CD14-positive monocyte (primary cell): ENCODE measurements around the gene NPFFR1. TPM values are rescaled to one million over a fixed set of nuclear protein-coding genes. Genes with fewer than 3 reads are reported as not detected.

ENCODE experiments used
- DNase-seq, 3 donors: peaks; one replicate each; pipeline ENCODE4 v3.0.0-alpha.2; 2011 to 2022
- H2AFZ ChIP-seq: 2 replicates; pipeline ENCODE4 v1.6.0; 2012; ENCODE audit warnings: mild to moderate bottlenecking, low read depth, low read length, inconsistent platforms; ENCODE audit not compliant: insufficient read depth, poor library complexity, severe bottlenecking
- H3K27ac ChIP-seq, 2 donors: 1 replicate in 1 of 2; 2 replicates in 1 of 2; pipeline ENCODE4 v1.5.1; 2012 to 2013; ENCODE audit warnings: low read length in 2 of 2, control low read depth in 1 of 2, inconsistent platforms in 1 of 2, low read depth in 1 of 2, mild to moderate bottlenecking in 1 of 2
- H3K27me3 ChIP-seq, 2 donors: one replicate each; pipeline versions ENCODE4 v1.6.0 to v1.6.1; 2011 to 2013; ENCODE audit warnings: low read length in 2 of 2; ENCODE audit not compliant: control insufficient read depth in 2 of 2, insufficient read depth in 2 of 2
- H3K36me3 ChIP-seq, 2 donors: replicated peaks in 1 of 2; 1 replicate in 1 of 2; 2 replicates in 1 of 2; pipeline versions ENCODE4 v1.5.1 to v1.6.1; 2012 to 2013; ENCODE audit warnings: low read length in 2 of 2, control low read depth in 1 of 2, inconsistent platforms in 1 of 2, mild to moderate bottlenecking in 1 of 2; ENCODE audit not compliant: insufficient read depth in 2 of 2, control insufficient read depth in 1 of 2
- H3K4me1 ChIP-seq, 2 donors: 1 replicate in 1 of 2; 2 replicates in 1 of 2; pipeline versions ENCODE4 v1.5.1 to v1.6.1; 2012 to 2013; ENCODE audit warnings: low read length in 2 of 2, control low read depth in 1 of 2, inconsistent platforms in 1 of 2, mild to moderate bottlenecking in 1 of 2, moderate library complexity in 1 of 2; ENCODE audit not compliant: insufficient read depth in 2 of 2, control insufficient read depth in 1 of 2
- H3K4me2 ChIP-seq: replicated peaks from 2 replicates; pipeline ENCODE3; 2012; ENCODE audit warnings: low read length, moderate library complexity, mild to moderate bottlenecking; ENCODE audit not compliant: poor library complexity, severe bottlenecking; ENCODE audit errors: extremely low read depth
- H3K4me3 ChIP-seq, 3 experiments: fragments of 200-600 bp in 1 of 3; sonication (generic) in 1 of 3; replicated peaks in 1 of 3; 1 replicate in 2 of 3; 2 replicates in 1 of 3; pipeline ENCODE4 v1.5.1; 2011 to 2013; ENCODE audit warnings: low read length in 3 of 3, mild to moderate bottlenecking in 3 of 3, control low read depth in 2 of 3, low read depth in 2 of 3, inconsistent platforms in 1 of 3, moderate library complexity in 1 of 3
- H3K79me2 ChIP-seq: 2 replicates; pipeline ENCODE4 v1.6.0; 2012; ENCODE audit warnings: mild to moderate bottlenecking, control low read depth, inconsistent platforms, low read length, moderate library complexity; ENCODE audit not compliant: insufficient read depth
- H3K9ac ChIP-seq: 2 replicates; pipeline ENCODE4 v1.6.0; 2017; ENCODE audit warnings: low read length, mild to moderate bottlenecking; ENCODE audit not compliant: insufficient read depth, poor library complexity, severe bottlenecking
- H3K9me3 ChIP-seq, 2 donors: replicated peaks in 1 of 2; 1 replicate in 1 of 2; 2 replicates in 1 of 2; pipeline versions ENCODE4 v1.5.1 to v1.6.1; 2012 to 2013; ENCODE audit warnings: low read length in 2 of 2, control low read depth in 1 of 2; ENCODE audit not compliant: control insufficient read depth in 1 of 2, insufficient read depth in 1 of 2
- H4K20me1 ChIP-seq: 2 replicates; pipeline ENCODE4 v1.6.0; 2012; ENCODE audit warnings: mild to moderate bottlenecking, low read length, control low read depth, moderate library complexity; ENCODE audit not compliant: insufficient read depth
- H3K27ac Mint-ChIP-seq, 7 donors: one replicate each; pipeline ENCODE4 v1.8.0; 2020; ENCODE audit warnings: mild to moderate bottlenecking in 7 of 7, mixed read lengths in 7 of 7, moderate library complexity in 6 of 7, inconsistent platforms in 2 of 7
- H3K27me3 Mint-ChIP-seq, 3 donors: one replicate each; pipeline ENCODE4 v1.8.0; 2021 to 2022; ENCODE audit warnings: low read depth in 3 of 3, mild to moderate bottlenecking in 3 of 3, mixed read lengths in 3 of 3, moderate library complexity in 3 of 3, inconsistent platforms in 1 of 3
- H3K36me3 Mint-ChIP-seq, 2 donors: one replicate each; pipeline ENCODE4 v1.8.0; 2020; ENCODE audit warnings: mixed read lengths in 2 of 2, inconsistent platforms in 1 of 2, mild to moderate bottlenecking in 1 of 2
- H3K4me1 Mint-ChIP-seq: one replicate; pipeline ENCODE4 v1.8.0; 2020; ENCODE audit warnings: mild to moderate bottlenecking, mixed read lengths
- H3K4me3 Mint-ChIP-seq, 2 donors: one replicate each; pipeline ENCODE4 v1.8.0; 2020; ENCODE audit warnings: mild to moderate bottlenecking in 2 of 2, mixed read lengths in 2 of 2, moderate library complexity in 1 of 2
- H3K9me3 Mint-ChIP-seq, 7 donors: one replicate each; pipeline ENCODE4 v1.8.0; 2020 to 2022; ENCODE audit warnings: mixed read lengths in 7 of 7, mild to moderate bottlenecking in 6 of 7, moderate library complexity in 6 of 7, inconsistent platforms in 2 of 7
- CTCF ChIP-seq: fragments of 200-600 bp; IDR thresholded peaks from one replicate; pipeline ENCODE4 v1.8.0; 2022; ENCODE audit warnings: antibody characterized with exemption, mild to moderate bottlenecking
- WGBS: methylation state at CpG from one replicate; pipeline ENCODE4 v1.1.5; 2013; ENCODE audit warnings: missing lambda C conversion rate; ENCODE audit not compliant: insufficient coverage; 5-methylcytosine and 5-hydroxymethylcytosine counted together
- intact Hi-C, 2 donors: fragments of 100-400 bp; cut with micrococcal nuclease; formaldehyde crosslinking; loops; one replicate each; pipeline versions ENCODE4 v1.15.0 to v1.15.1; 2023
- polyA plus RNA-seq, 3 donors: library from polyadenylated mRNA; depleted of rRNA in 1 of 3; unstranded in 2 of 3; stranded (reverse) in 1 of 3; fragments of 300-500 nt in 2 of 3; fragments of >200 nt in 1 of 3; fragmentation: Illumina TruSeq in 2 of 3; gene quantifications; 1 replicate in 2 of 3; 2 replicates in 1 of 3; pipeline ENCODE4 v1.2.3, GENCODE V29; 2012 to 2021

Gene NPFFR1
- polyA plus RNA-seq, 3 donors: 0.03 TPM; not detected in 2

- no peak for TF ChIP-seq CTCF
- no peaks in the 10 kb centered on the region for H3K27me3 ChIP-seq
- peaks cover 81 to 83% of the 10 kb centered on the region in 2 donors for H3K4me1 ChIP-seq
- H3K27ac ChIP-seq: no peak overlapping the region
- H3K4me1 Mint-ChIP-seq: peaks cover 80% of the 10 kb centered on the region
- H3K9me3 Mint-ChIP-seq: peaks cover 0 to 1% (median 0%) of the 10 kb centered on the region in 7 donors
- no CpG with 5 or more reads among the region's 2 CpGs for WGBS
- H2AFZ ChIP-seq: no peak overlapping the region
- H3K4me3 Mint-ChIP-seq: no peak overlapping the region
- H4K20me1 ChIP-seq: no peaks in the 10 kb centered on the region
- no peak overlapping the region for H3K4me2 ChIP-seq
- intact Hi-C loops: loop anchor here (10.0 kb wide), 1 partner anchor 51 kb away; no protein-coding TSS in a partner anchor
- DNase-seq: no peak
- H3K27ac Mint-ChIP-seq: peak overlapping the region in 1 of 7 donors; percentile 30
- H3K4me3 ChIP-seq: no peak overlapping the region
- no peak overlapping the region for H3K9ac ChIP-seq
- H3K27me3 Mint-ChIP-seq: peaks cover 4 to 5% (median 5%) of the 10 kb centered on the region in 3 donors
- H3K36me3 ChIP-seq: no peaks in the 10 kb centered on the region
- peaks cover 6% of the 10 kb centered on the region for H3K79me2 ChIP-seq
- H3K36me3 Mint-ChIP-seq: peaks cover 3 to 6% of the 10 kb centered on the region in 2 donors
- H3K9me3 ChIP-seq: no peaks in the 10 kb centered on the region
Observed at GRCh38 chr10:70303730-70304129, 19.9 kb upstream of the NPFFR1 start.

GRCh38 chr10:70302292-70302691 lies 18.5 kb upstream of the NPFFR1 start:
- peaks cover 78% of the 10 kb centered on the region for H3K4me1 Mint-ChIP-seq
- peaks cover 85 to 87% of the 10 kb centered on the region in 2 donors for H3K4me1 ChIP-seq
- H4K20me1 ChIP-seq: no peaks in the 10 kb centered on the region
- no peak overlapping the region for H2AFZ ChIP-seq
- peaks cover 0 to 3% (median 1%) of the 10 kb centered on the region in 3 donors for H3K27me3 Mint-ChIP-seq
- H3K4me2 ChIP-seq: peak overlapping the region; percentile 66
- peak overlapping the region in 1 of 3 experiments; percentile 57 for H3K4me3 ChIP-seq
- peak overlapping the region; percentile 88 to 97 (median 97) for H3K27ac Mint-ChIP-seq
- H3K9ac ChIP-seq: no peak overlapping the region
- H3K9me3 Mint-ChIP-seq: peaks cover 0 to 1% (median 0%) of the 10 kb centered on the region in 7 donors
- peak; percentile 87 to 96 (median 92) for DNase-seq
- no peaks in the 10 kb centered on the region for H3K9me3 ChIP-seq
- TF ChIP-seq CTCF: no peak
- H3K27me3 ChIP-seq: no peaks in the 10 kb centered on the region
- intact Hi-C loops: loop anchor here (10.0 kb wide), 1 partner anchor 53 kb away; no protein-coding TSS in a partner anchor
- H3K4me3 Mint-ChIP-seq: peak overlapping the region; percentile 49 to 75
- WGBS: 0% methylated on average over 1 of the region's 3 CpGs
- peaks cover 6% of the 10 kb centered on the region for H3K79me2 ChIP-seq
- H3K27ac ChIP-seq: peak overlapping the region; percentile 79 to 85
- peaks cover under 1 to 3% of the 10 kb centered on the region in 2 donors for H3K36me3 Mint-ChIP-seq
- no peaks in the 10 kb centered on the region for H3K36me3 ChIP-seq
